ENCODE results near the gene PLA2G4D.

PLA2G4D gene

GRCh38 chr15:42083916-42084315 lies 10.4 kb downstream of the PLA2G4D start:
- H3K4me3 ChIP-seq (IDR thresholded peaks at IDR 0.05; ENCODE audit: insufficient read depth, low read depth, low read length): no peak overlapping the region
- H3K79me2 ChIP-seq (ENCODE audit: insufficient read depth, low read depth): no peaks in the 10 kb centered on the region
- no peak overlapping the region for H3K27ac ChIP-seq
- peak overlapping the region; percentile 32; the same call in 1 of the 2 replicates for H2AFZ ChIP-seq (ENCODE audit: low read depth)
- no peaks in the 10 kb centered on the region for H3K27me3 ChIP-seq (ENCODE audit: insufficient read depth, low read depth)
- H3K4me1 ChIP-seq (ENCODE audit: low read depth, poor library complexity, severe bottlenecking): peaks cover 30% of the 10 kb centered on the region
- H4K20me1 ChIP-seq (ENCODE audit: insufficient read depth): no peaks in the 10 kb centered on the region
- no peak overlapping the region for H3K9ac ChIP-seq
- TF ChIP-seq, protein P1, sequence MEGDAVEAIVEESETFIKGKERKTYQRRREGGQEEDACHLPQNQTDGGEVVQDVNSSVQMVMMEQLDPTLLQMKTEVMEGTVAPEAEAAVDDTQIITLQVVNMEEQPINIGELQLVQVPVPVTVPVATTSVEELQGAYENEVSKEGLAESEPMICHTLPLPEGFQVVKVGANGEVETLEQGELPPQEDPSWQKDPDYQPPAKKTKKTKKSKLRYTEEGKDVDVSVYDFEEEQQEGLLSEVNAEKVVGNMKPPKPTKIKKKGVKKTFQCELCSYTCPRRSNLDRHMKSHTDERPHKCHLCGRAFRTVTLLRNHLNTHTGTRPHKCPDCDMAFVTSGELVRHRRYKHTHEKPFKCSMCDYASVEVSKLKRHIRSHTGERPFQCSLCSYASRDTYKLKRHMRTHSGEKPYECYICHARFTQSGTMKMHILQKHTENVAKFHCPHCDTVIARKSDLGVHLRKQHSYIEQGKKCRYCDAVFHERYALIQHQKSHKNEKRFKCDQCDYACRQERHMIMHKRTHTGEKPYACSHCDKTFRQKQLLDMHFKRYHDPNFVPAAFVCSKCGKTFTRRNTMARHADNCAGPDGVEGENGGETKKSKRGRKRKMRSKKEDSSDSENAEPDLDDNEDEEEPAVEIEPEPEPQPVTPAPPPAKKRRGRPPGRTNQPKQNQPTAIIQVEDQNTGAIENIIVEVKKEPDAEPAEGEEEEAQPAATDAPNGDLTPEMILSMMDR (conservative IDR thresholded peaks at IDR 0.05; ENCODE audit: low read depth, low read length): no peak
- H3K4me2 ChIP-seq: no peak overlapping the region
- no peaks in the 10 kb centered on the region for H3K36me3 ChIP-seq (ENCODE audit: insufficient read depth)

- Histone ChIP-seq H3K79me2 (ENCODE audit: insufficient read depth, low read depth) (no peaks in the 10 kb centered on the region), H3K4me3 (IDR thresholded peaks at IDR 0.05; ENCODE audit: insufficient read depth, low read depth, low read length) (no peak overlapping the region), H3K27ac (no peak overlapping the region), H4K20me1 (ENCODE audit: insufficient read depth) (no peaks in the 10 kb centered on the region), H3K4me1 (ENCODE audit: low read depth, poor library complexity, severe bottlenecking) (peaks cover 27% of the 10 kb centered on the region), H3K27me3 (ENCODE audit: insufficient read depth, low read depth) (no peaks in the 10 kb centered on the region), H3K4me2 (no peak overlapping the region), H3K36me3 (ENCODE audit: insufficient read depth) (no peaks in the 10 kb centered on the region), H2AFZ (ENCODE audit: low read depth) (no peak overlapping the region), H3K9ac (no peak overlapping the region)
- TF ChIP-seq, protein P1 (conservative IDR thresholded peaks at IDR 0.05; ENCODE audit: low read depth, low read length): no peak
Observed at GRCh38 chr15:42083605-42083908, 10.8 kb downstream of the PLA2G4D start.

DNA sequence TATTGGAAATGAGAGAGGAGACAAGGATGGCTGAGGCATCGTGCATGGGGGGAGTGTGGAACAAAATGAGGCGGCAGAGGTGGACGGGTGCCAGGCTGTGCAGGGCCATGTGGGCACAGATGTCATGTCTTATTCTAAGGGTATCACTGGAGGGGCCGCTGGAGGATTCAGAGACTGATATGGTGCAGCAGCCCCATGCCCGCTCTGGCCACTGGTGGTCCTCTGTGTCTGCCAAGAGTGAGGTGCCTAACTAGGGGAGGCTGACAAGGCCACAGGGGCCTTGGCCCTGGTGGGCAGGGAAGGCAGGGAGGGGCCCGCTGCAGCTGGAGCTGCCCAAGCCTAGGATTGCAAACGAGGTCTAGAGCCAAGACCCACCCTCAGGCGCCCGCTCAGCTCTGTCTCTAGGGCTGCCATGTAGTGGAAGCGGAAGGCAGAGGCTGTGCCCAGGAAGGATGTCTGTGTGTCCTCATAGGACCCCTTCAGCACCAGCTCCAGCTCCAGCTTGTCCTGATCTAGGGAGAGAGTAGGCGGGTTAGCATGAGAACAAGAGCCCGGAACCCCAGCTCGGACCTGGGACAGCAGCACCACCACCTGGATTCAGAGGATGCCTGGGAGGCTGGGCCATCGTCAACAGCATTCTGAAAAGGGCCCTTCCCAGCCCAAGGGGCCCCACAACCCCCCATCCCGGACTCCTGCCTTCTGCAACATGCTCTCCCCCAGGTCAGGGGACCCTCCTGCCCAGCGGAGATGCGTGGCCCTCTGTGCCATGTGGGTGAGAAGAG lies 11.3 kb downstream of the PLA2G4D start:
- Histone ChIP-seq H3K4me3 (IDR thresholded peaks at IDR 0.05; ENCODE audit: insufficient read depth, low read depth, low read length) (no peak overlapping the region), H2AFZ (ENCODE audit: low read depth) (no peak overlapping the region), H3K36me3 (ENCODE audit: insufficient read depth) (no peaks in the 10 kb centered on the region), H4K20me1 (ENCODE audit: insufficient read depth) (no peaks in the 10 kb centered on the region), H3K4me1 (ENCODE audit: low read depth, poor library complexity, severe bottlenecking) (peaks cover 21% of the 10 kb centered on the region), H3K79me2 (ENCODE audit: insufficient read depth, low read depth) (no peaks in the 10 kb centered on the region), H3K27ac (no peak overlapping the region), H3K4me2 (no peak overlapping the region), H3K9ac (no peak overlapping the region), H3K27me3 (ENCODE audit: insufficient read depth, low read depth) (no peaks in the 10 kb centered on the region)
- TF ChIP-seq, protein P1 (conservative IDR thresholded peaks at IDR 0.05; ENCODE audit: low read depth, low read length): no peak

GRCh38 chr15:42082141-42082540 lies 12.2 kb downstream of the PLA2G4D start:
- no peaks in the 10 kb centered on the region for H3K79me2 ChIP-seq (ENCODE audit: insufficient read depth, low read depth)
- H3K4me2 ChIP-seq: no peak overlapping the region
- no peak overlapping the region for H3K9ac ChIP-seq
- no peaks in the 10 kb centered on the region for H3K27me3 ChIP-seq (ENCODE audit: insufficient read depth, low read depth)
- peaks cover 12% of the 10 kb centered on the region for H3K4me1 ChIP-seq (ENCODE audit: low read depth, poor library complexity, severe bottlenecking)
- H4K20me1 ChIP-seq (ENCODE audit: insufficient read depth): no peaks in the 10 kb centered on the region
- H3K36me3 ChIP-seq (ENCODE audit: insufficient read depth): no peaks in the 10 kb centered on the region
- no peak overlapping the region for H3K27ac ChIP-seq
- TF ChIP-seq, protein P1 (conservative IDR thresholded peaks at IDR 0.05; ENCODE audit: low read depth, low read length): no peak
- H3K4me3 ChIP-seq (IDR thresholded peaks at IDR 0.05; ENCODE audit: insufficient read depth, low read depth, low read length): no peak overlapping the region
- no peak overlapping the region for H2AFZ ChIP-seq (ENCODE audit: low read depth)
